ENCODE measurements around the gene GPBAR1.

GPBAR1 gene

GRCh38 chr2:218312267-218312756 lies 51.5 kb downstream of the GPBAR1 start:
- no peak for DNase-seq

DNA sequence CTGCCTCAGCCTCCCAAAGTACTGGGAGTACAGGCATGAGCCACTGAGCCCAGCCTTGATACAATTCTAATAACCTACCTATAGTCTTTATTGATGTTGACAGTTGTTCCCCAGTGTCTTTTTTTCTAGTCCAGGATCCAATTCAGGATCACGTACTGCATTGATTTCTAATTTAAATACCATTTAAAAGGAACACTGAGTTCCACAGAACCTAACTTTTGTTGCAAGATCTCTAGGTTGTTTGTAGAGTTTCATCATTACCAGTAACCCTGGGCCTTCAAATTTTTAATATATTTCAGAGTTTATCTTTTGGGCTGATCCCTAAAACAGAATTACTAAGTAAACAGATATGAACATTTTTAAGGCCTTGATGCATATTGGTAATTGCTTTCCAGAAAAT lies 52.5 kb downstream of the GPBAR1 start:
- no peak for DNase-seq

Measured in NCI-H1092 (cell line).